ENCODE data around the gene DIAPH1. TPM values are rescaled to one million over a fixed set of nuclear protein-coding genes. Genes with fewer than 3 reads are reported as not detected.

Gene DIAPH1
- total RNA-seq, 2 donors from 2014 or later = 256 to 327 TPM

GRCh38 chr5:141649972-141650371 is 31.2 kb upstream of the DIAPH1 start:
- Mint-ChIP-seq H3K27ac (peak overlapping the region; percentile 85), H3K4me1 (peaks cover 44% of the 10 kb centered on the region), H3K4me3 (peak overlapping the region; percentile 88), H3K36me3 (ENCODE audit: low read depth) (peaks cover 4% of the 10 kb centered on the region), H3K27me3 (no peaks in the 10 kb centered on the region)
- DNase-seq = no peak
- H3K9me3 ChIP-seq (ENCODE audit: control insufficient read depth, low read length, poor library complexity, severe bottlenecking) = no peaks in the 10 kb centered on the region
- ATAC-seq = no peak

- Mint-ChIP-seq H3K27me3 (no peaks in the 10 kb centered on the region), H3K4me1 (peaks cover 46% of the 10 kb centered on the region), H3K36me3 (ENCODE audit: low read depth) (peaks cover 4% of the 10 kb centered on the region), H3K27ac (peak overlapping the region; percentile 85), H3K4me3 (no peak overlapping the region)
- DNase-seq (no peak), ATAC-seq (no peak)
- H3K9me3 ChIP-seq (ENCODE audit: control insufficient read depth, low read length, poor library complexity, severe bottlenecking) = no peaks in the 10 kb centered on the region
Measured at GRCh38 chr5:141649056-141649688, 30.4 kb upstream of the DIAPH1 start.

- Mint-ChIP-seq H3K36me3 (ENCODE audit: low read depth) (peaks cover 4% of the 10 kb centered on the region), H3K27me3 (no peaks in the 10 kb centered on the region), H3K4me3 (no peak overlapping the region), H3K27ac (peak overlapping the region; percentile 9), H3K4me1 (peaks cover 44% of the 10 kb centered on the region)
- H3K9me3 ChIP-seq (ENCODE audit: control insufficient read depth, low read length, poor library complexity, severe bottlenecking) = no peaks in the 10 kb centered on the region
- DNase-seq = no peak
- no peak for ATAC-seq
Measured at GRCh38 chr5:141647851-141648250, 29.1 kb upstream of the DIAPH1 start.

- Mint-ChIP-seq H3K4me3 (no peak overlapping the region), H3K4me1 (peaks cover 39% of the 10 kb centered on the region), H3K27me3 (no peaks in the 10 kb centered on the region), H3K27ac (peak overlapping the region; percentile 84), H3K36me3 (ENCODE audit: low read depth) (peaks cover 4% of the 10 kb centered on the region)
- DNase-seq (no peak), ATAC-seq (no peak)
- no peaks in the 10 kb centered on the region for H3K9me3 ChIP-seq (ENCODE audit: control insufficient read depth, low read length, poor library complexity, severe bottlenecking)
Measured at GRCh38 chr5:141647242-141647641, 28.4 kb upstream of the DIAPH1 start.

- Mint-ChIP-seq H3K27ac (peak overlapping the region; percentile 84), H3K4me1 (peaks cover 41% of the 10 kb centered on the region), H3K27me3 (no peaks in the 10 kb centered on the region), H3K36me3 (ENCODE audit: low read depth) (peaks cover 4% of the 10 kb centered on the region), H3K4me3 (no peak overlapping the region)
- DNase-seq (no peak), ATAC-seq (no peak)
- no peaks in the 10 kb centered on the region for H3K9me3 ChIP-seq (ENCODE audit: control insufficient read depth, low read length, poor library complexity, severe bottlenecking)
Measured at GRCh38 chr5:141646026-141646425, 27.2 kb upstream of the DIAPH1 start.

GRCh38 chr5:141641634-141642267 is 23.0 kb upstream of the DIAPH1 start:
- no peaks in the 10 kb centered on the region for H3K9me3 ChIP-seq (ENCODE audit: control insufficient read depth, low read length, poor library complexity, severe bottlenecking)
- Mint-ChIP-seq H3K36me3 (ENCODE audit: low read depth) (peaks cover 8% of the 10 kb centered on the region), H3K27ac (no peak overlapping the region), H3K4me3 (no peak overlapping the region), H3K27me3 (no peaks in the 10 kb centered on the region), H3K4me1 (peaks cover 25% of the 10 kb centered on the region)
- no peak for ATAC-seq
- no peak for DNase-seq

GRCh38 chr5:141640698-141641097 is 21.9 kb upstream of the DIAPH1 start:
- Mint-ChIP-seq H3K4me1 (peaks cover 29% of the 10 kb centered on the region), H3K36me3 (ENCODE audit: low read depth) (peaks cover 8% of the 10 kb centered on the region), H3K4me3 (no peak overlapping the region), H3K27me3 (no peaks in the 10 kb centered on the region), H3K27ac (no peak overlapping the region)
- no peak for ATAC-seq
- no peak for DNase-seq
- H3K9me3 ChIP-seq (ENCODE audit: control insufficient read depth, low read length, poor library complexity, severe bottlenecking) = no peaks in the 10 kb centered on the region

- DNase-seq (no peak), ATAC-seq (no peak)
- H3K27me3 Mint-ChIP-seq = no peaks in the 10 kb centered on the region
- no peak overlapping the region for H3K27ac Mint-ChIP-seq
- H3K4me3 Mint-ChIP-seq = no peak overlapping the region
- H3K4me1 Mint-ChIP-seq = peaks cover 33% of the 10 kb centered on the region
- H3K36me3 Mint-ChIP-seq (ENCODE audit: low read depth) = peaks cover 7% of the 10 kb centered on the region
- H3K9me3 ChIP-seq (ENCODE audit: control insufficient read depth, low read length, poor library complexity, severe bottlenecking) = no peaks in the 10 kb centered on the region
Measured at GRCh38 chr5:141640051-141640415, 21.2 kb upstream of the DIAPH1 start.

GRCh38 chr5:141639357-141640050 is 20.7 kb upstream of the DIAPH1 start:
- peaks cover 35% of the 10 kb centered on the region for H3K4me1 Mint-ChIP-seq
- peaks cover 3% of the 10 kb centered on the region for H3K36me3 Mint-ChIP-seq (ENCODE audit: low read depth)
- no peaks in the 10 kb centered on the region for H3K9me3 ChIP-seq (ENCODE audit: control insufficient read depth, low read length, poor library complexity, severe bottlenecking)
- no peaks in the 10 kb centered on the region for H3K27me3 Mint-ChIP-seq
- ATAC-seq (no peak), DNase-seq (no peak)
- H3K4me3 Mint-ChIP-seq = no peak overlapping the region
- H3K27ac Mint-ChIP-seq = no peak overlapping the region

- peak overlapping the region; percentile 92 for H3K27ac Mint-ChIP-seq
- no peaks in the 10 kb centered on the region for H3K27me3 Mint-ChIP-seq
- DNase-seq = no peak
- ATAC-seq = no peak
- no peaks in the 10 kb centered on the region for H3K9me3 ChIP-seq (ENCODE audit: control insufficient read depth, low read length, poor library complexity, severe bottlenecking)
- H3K4me1 Mint-ChIP-seq = peaks cover 41% of the 10 kb centered on the region
- peak overlapping the region; percentile 91 for H3K4me3 Mint-ChIP-seq
- peaks cover 9% of the 10 kb centered on the region for H3K36me3 Mint-ChIP-seq (ENCODE audit: low read depth)
Measured at GRCh38 chr5:141638771-141639170, 20.0 kb upstream of the DIAPH1 start.

- ATAC-seq (peak; percentile 51), DNase-seq (peak; percentile 37 to 40 (median 37))
- Mint-ChIP-seq H3K4me1 (peaks cover 43% of the 10 kb centered on the region), H3K4me3 (peak overlapping the region; percentile 91), H3K27ac (peak overlapping the region; percentile 92), H3K36me3 (ENCODE audit: low read depth) (peaks cover 9% of the 10 kb centered on the region), H3K27me3 (no peaks in the 10 kb centered on the region)
- no peaks in the 10 kb centered on the region for H3K9me3 ChIP-seq (ENCODE audit: control insufficient read depth, low read length, poor library complexity, severe bottlenecking)
Measured at GRCh38 chr5:141637767-141638419, 19.1 kb upstream of the DIAPH1 start.

- no peaks in the 10 kb centered on the region for H3K9me3 ChIP-seq (ENCODE audit: control insufficient read depth, low read length, poor library complexity, severe bottlenecking)
- peaks cover 43% of the 10 kb centered on the region for H3K4me1 Mint-ChIP-seq
- peak overlapping the region; percentile 92 for H3K27ac Mint-ChIP-seq
- H3K36me3 Mint-ChIP-seq (ENCODE audit: low read depth) = peaks cover 9% of the 10 kb centered on the region
- H3K27me3 Mint-ChIP-seq = no peaks in the 10 kb centered on the region
- H3K4me3 Mint-ChIP-seq = peak overlapping the region; percentile 91
- DNase-seq (peak; percentile 33 to 60 (median 56)), ATAC-seq (peak; percentile 68)
Measured at GRCh38 chr5:141637123-141637766, 18.4 kb upstream of the DIAPH1 start.

Measured in T-helper 17 cell (primary cell).